T-helper 1 cell treated with Interleukin-12 subunit alpha and Interleukin-12 subunit beta and Interleukin-4 antibody, amounts not matched to agents 30 μg/mL and 1 μg/mL, for 36 hours (primary cell): Measurements from ENCODE around the gene GLTP.

ENCODE experiments used
- H3K27ac Mint-ChIP-seq: one replicate; pipeline ENCODE4 v1.8.0; 2021; ENCODE audit warnings: mild to moderate bottlenecking, mixed read lengths
- H3K27me3 Mint-ChIP-seq: one replicate; pipeline ENCODE4 v1.8.0; 2021; ENCODE audit warnings: low read depth, mixed read lengths
- H3K36me3 Mint-ChIP-seq: one replicate; pipeline ENCODE4 v1.8.0; 2021; ENCODE audit warnings: low read depth, mixed read lengths
- H3K4me1 Mint-ChIP-seq: one replicate; pipeline ENCODE4 v1.8.0; 2021; ENCODE audit warnings: low read depth, mixed read lengths
- H3K4me3 Mint-ChIP-seq: one replicate; pipeline ENCODE4 v1.8.0; 2021; ENCODE audit warnings: mild to moderate bottlenecking, moderate library complexity, mixed read lengths
- H3K9me3 Mint-ChIP-seq: one replicate; pipeline ENCODE4 v1.8.0; 2021; ENCODE audit warnings: mixed read lengths

GLTP gene

DNA sequence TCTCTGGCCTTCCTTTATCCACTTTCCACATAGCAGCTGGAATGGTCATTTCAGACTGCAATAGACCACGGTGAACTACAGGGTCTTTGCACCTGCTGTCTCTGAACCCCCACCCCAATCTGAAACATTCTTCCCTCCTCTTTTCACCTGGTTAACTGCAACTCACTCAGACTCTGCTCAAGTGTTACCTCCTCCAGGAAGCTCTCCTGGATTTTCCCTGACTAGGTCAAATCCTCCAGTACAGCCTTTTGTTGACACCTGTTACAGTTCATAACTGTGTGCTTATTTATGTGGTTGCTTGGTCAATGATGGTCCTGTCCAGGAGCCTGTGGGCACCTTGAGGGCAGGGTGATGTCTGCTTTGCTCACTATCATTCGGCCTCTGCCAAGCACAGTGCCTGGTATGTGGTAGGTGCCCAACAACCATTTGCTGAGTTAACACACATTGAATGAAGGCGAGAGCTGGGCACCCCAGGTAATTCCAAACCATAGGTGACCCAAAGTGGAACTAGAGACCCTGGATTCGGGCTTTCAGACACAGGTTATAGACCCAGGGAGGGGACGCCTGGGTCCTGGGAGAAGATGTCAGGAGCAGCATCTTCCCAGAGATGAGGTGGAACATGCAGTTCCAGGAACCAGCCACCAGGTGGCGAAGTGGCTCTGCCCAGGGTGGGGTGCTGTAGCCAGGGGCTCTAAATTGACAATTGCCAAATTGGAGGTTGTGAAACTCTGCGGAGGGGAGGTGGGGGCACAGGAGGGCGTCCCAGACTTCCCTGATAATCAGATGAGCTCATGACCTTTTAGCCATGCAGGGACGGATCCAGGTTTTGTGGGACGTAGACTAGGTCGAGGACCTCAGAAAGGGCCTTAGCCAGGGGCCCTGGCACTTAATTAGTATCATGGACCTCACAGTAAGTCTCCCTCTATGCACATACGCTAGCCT is 75.2 kb downstream of the GLTP start:
- Mint-ChIP-seq H3K27ac (no peak overlapping the region), H3K27me3 (no peaks in the 10 kb centered on the region), H3K9me3 (no peaks in the 10 kb centered on the region), H3K4me1 (no peaks in the 10 kb centered on the region), H3K4me3 (no peak overlapping the region), H3K36me3 (no peaks in the 10 kb centered on the region)

DNA sequence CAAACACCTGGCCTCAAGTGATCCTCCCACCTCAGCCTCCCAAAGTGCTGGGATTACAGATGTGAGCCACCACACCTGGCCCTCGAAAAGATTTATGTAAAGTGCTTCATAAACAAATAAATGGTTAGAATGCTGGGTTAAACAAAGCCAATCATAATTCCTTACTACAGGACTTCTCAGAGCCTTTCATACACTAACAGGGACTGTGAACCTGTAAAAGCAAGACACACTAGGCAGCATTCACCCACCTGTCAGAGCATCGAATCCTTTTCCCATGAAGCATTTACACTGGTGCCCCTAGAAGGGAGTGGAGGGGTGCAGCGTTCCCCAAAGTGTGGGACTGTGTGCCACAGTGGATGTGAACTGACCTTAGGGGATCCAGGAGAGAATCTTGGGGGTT is 76.7 kb downstream of the GLTP start:
- Mint-ChIP-seq H3K27ac (no peak overlapping the region), H3K4me1 (no peaks in the 10 kb centered on the region), H3K4me3 (no peak overlapping the region), H3K27me3 (no peaks in the 10 kb centered on the region), H3K36me3 (no peaks in the 10 kb centered on the region), H3K9me3 (no peaks in the 10 kb centered on the region)

DNA sequence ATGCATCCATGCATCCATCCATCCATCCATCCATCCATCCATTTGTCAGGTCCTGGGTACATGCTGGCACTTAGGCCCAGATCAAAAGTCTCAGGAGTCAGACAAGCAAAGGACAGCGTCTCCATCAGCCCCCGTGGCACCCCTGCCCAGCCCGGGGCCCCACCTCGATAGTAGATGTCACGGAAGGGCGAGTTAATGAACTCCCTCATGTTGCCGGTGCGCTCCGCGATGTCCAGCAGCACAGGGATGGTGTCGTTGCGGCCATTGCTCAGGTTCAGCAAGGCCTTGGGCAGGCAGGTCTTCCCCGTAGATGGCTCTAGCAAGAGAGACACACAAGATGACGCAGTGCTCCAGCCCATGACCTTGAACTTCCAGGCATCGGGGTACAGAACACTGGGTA is 77.5 kb downstream of the GLTP start:
- Mint-ChIP-seq H3K4me1 (no peaks in the 10 kb centered on the region), H3K36me3 (no peaks in the 10 kb centered on the region), H3K27ac (no peak overlapping the region), H3K4me3 (no peak overlapping the region), H3K27me3 (no peaks in the 10 kb centered on the region), H3K9me3 (no peaks in the 10 kb centered on the region)
